Cardiac muscle cell (in vitro differentiated cells and primary cell): ENCODE measurements around the gene UBE2S. TPM values are rescaled to one million over a fixed set of nuclear protein-coding genes. Genes with fewer than 3 reads are reported as not detected.

ENCODE experiments used
- DNase-seq, 2 donors: peaks; one replicate each; pipeline versions ENCODE4 v3.0.0 to v3.0.0-alpha.2; 2010 to 2017; ENCODE audit warnings: low read depth in 1 of 2, low spot score in 1 of 2
- H3K27ac ChIP-seq: fragments of 200-600 bp; sonication (generic); 2 replicates; pipeline ENCODE4 v1.5.1; 2016
- H3K27me3 ChIP-seq: fragments of 200-600 bp; sonication (generic); 2 replicates; pipeline ENCODE4 v1.6.0; 2016; ENCODE audit warnings: control low read depth
- H3K36me3 ChIP-seq: fragments of 200-600 bp; sonication (generic); 2 replicates; pipeline ENCODE4 v1.5.1; 2016; ENCODE audit warnings: control low read depth
- H3K4me1 ChIP-seq: fragments of 200-600 bp; sonication (generic); 2 replicates; pipeline ENCODE4 v1.8.1; 2017; ENCODE audit warnings: low read depth, mild to moderate bottlenecking, mixed run types
- H3K4me3 ChIP-seq: fragments of 200-600 bp; sonication (generic); 2 replicates; pipeline ENCODE4 v1.5.1; 2016; ENCODE audit warnings: mild to moderate bottlenecking
- H3K9me3 ChIP-seq: fragments of 200-600 bp; sonication (generic); 2 replicates; pipeline ENCODE4 v1.5.1; 2017; ENCODE audit warnings: low read depth, mild to moderate bottlenecking, control low read depth
- polyA plus RNA-seq: library from polyadenylated mRNA; unstranded; fragments of >200 nt; fragmentation: Nextera tagmentation; extraction: Ambion mirVana; gene quantifications from 2 replicates; pipeline ENCODE4 v1.2.1, GENCODE V29; 2016
- total RNA-seq: library from RNA; depleted of rRNA; stranded (reverse); fragments of >200 nt; gene quantifications from 2 replicates; pipeline ENCODE4 v1.2.3, GENCODE V29; 2016
- TF ChIP-seq, protein P1 (sequence below): IDR thresholded peaks from 2 replicates; pipeline ENCODE4 v1.5.1; 2012; ENCODE audit warnings: low read depth, mild to moderate bottlenecking, low read length

The UBE2S gene
- total and polyA plus RNA-seq, 2 experiments from 2014 or later, result 164 to 244 TPM

DNA sequence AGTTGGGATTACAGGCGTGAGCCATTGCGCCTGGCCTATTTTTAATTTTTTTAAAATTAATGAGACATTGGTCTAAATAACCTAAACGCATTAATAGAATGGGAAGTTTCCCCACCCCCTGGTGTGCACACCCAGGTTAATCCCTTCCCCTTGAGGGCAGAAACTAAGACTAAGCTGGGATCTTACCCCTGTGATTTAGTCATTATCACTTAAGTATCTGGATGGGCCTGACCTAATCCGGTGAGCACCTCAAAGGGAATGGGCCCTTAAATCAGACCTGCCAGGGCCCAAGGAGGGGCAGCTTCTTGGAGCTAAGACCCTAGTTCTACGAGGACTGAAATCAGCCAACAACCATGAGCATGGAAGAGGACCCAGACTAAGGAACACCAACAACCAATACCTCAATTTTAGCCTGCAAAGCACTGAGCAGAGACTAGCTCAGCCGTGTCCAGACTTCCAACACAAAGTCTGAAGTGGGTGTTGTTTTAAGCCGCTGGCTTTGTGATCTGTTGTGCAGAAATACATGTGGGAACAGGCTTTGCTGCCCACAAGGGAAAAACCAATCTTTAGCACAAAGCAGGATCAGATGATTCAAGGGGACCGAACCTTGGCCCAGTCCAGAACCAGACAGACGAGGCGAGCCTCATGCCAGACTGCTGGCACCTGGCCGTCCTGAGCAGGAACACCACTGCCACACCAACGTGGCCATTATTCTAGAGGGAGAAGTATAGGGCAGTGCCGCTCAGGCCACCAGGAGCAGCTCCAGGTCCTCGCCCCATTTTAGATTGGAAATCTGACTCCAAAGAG, 7.1 kb downstream of the UBE2S start:
- H3K4me3 ChIP-seq, result no peak overlapping the region
- no peaks in the 10 kb centered on the region for H3K9me3 ChIP-seq
- H3K27me3 ChIP-seq, result no peaks in the 10 kb centered on the region
- TF ChIP-seq, protein P1, sequence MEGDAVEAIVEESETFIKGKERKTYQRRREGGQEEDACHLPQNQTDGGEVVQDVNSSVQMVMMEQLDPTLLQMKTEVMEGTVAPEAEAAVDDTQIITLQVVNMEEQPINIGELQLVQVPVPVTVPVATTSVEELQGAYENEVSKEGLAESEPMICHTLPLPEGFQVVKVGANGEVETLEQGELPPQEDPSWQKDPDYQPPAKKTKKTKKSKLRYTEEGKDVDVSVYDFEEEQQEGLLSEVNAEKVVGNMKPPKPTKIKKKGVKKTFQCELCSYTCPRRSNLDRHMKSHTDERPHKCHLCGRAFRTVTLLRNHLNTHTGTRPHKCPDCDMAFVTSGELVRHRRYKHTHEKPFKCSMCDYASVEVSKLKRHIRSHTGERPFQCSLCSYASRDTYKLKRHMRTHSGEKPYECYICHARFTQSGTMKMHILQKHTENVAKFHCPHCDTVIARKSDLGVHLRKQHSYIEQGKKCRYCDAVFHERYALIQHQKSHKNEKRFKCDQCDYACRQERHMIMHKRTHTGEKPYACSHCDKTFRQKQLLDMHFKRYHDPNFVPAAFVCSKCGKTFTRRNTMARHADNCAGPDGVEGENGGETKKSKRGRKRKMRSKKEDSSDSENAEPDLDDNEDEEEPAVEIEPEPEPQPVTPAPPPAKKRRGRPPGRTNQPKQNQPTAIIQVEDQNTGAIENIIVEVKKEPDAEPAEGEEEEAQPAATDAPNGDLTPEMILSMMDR, result no peak
- H3K27ac ChIP-seq, result peak overlapping the region; percentile 7
- H3K4me1 ChIP-seq, result no peaks in the 10 kb centered on the region
- DNase-seq, result no peak
- peaks cover 32% of the 10 kb centered on the region for H3K36me3 ChIP-seq

DNA sequence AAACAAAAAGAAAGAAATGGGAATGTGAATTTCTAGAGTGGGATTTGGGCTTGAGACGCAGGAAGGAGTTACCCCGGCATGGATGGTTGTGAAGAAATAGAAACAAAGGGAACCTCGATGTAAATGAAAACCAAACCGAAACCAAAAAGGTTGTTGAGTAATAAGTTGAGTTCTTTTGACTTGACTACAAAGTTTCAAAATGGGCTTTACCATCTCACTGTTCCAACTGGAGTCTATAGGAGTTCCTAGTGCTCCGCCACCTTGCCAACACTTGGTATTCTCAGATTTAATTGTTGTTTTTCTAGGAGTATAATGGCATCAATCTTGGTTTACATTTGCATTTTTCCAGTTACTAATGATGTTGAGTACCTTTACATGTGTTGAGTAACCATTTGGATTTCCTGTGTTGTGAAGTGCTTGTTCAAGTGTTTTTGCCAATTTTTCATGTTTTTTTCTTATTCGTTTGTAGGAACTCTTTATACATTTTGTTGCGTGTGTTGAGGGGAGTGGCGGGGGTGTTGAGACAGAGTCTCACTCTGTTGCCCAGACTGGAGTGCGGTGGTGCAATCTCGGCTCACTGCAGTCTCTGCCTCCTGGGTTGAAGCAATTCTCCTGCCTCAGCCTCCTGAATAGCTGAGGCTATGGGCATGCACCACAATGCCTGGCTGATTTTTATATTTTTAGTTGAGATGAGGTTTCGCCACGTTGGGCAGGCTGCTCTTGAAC, 9.2 kb downstream of the UBE2S start:
- Histone ChIP-seq H3K9me3 (no peaks in the 10 kb centered on the region), H3K27ac (no peak overlapping the region), H3K4me3 (no peak overlapping the region), H3K4me1 (no peaks in the 10 kb centered on the region), H3K27me3 (no peaks in the 10 kb centered on the region), H3K36me3 (peaks cover 25% of the 10 kb centered on the region)
- DNase-seq, result no peak
- TF ChIP-seq, protein P1, result no peak

DNA sequence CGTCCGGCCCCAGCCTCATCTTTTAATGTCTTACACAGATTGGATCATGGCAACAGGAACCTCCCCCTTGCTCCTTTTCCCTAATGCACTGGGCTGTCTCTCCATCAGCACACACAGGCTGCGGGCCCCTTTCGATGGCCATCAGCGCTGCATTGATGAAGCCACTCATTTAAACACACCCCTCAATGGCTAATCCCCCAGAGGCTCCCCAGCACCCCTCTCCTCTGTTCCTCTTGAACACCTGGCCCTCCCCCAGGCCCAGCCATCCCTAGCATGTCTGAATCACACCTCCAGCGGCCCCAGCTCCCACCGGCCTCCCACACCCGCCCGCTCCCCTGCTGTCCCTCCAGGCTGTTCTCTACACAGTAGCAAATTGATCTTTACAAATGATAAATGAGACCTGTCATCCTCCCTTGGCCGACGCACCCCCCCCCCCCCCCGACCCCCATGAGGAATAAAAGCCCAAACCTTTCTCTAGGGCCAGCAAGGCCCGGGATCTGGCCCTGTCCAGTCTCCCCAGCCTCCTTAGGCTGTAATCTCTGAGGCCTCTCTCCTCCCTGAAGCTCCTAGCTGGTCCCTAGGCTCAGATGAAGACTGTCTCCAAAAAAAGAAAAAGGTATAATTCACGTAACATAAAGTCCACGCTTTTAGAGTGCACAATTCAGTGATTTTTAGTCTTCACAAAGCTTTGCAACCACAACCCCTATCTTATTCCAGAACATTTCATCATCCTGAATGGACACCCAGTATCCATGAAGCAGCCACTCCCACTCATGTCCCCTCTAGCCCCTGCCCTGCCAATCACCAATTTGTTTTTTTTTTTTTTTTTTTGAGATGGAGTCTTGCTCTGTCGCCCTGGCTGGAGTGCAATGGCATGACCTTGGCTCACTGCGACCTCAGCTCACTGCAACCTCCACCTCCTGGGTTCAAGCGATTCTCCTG, 14.5 kb downstream of the UBE2S start:
- Histone ChIP-seq H3K4me3 (no peak overlapping the region), H3K36me3 (peaks cover 18% of the 10 kb centered on the region), H3K9me3 (no peaks in the 10 kb centered on the region), H3K27ac (no peak overlapping the region), H3K27me3 (no peaks in the 10 kb centered on the region), H3K4me1 (no peaks in the 10 kb centered on the region)
- DNase-seq, result peak in 1 of 2 donors; percentile 31
- TF ChIP-seq, protein P1, result no peak

DNA sequence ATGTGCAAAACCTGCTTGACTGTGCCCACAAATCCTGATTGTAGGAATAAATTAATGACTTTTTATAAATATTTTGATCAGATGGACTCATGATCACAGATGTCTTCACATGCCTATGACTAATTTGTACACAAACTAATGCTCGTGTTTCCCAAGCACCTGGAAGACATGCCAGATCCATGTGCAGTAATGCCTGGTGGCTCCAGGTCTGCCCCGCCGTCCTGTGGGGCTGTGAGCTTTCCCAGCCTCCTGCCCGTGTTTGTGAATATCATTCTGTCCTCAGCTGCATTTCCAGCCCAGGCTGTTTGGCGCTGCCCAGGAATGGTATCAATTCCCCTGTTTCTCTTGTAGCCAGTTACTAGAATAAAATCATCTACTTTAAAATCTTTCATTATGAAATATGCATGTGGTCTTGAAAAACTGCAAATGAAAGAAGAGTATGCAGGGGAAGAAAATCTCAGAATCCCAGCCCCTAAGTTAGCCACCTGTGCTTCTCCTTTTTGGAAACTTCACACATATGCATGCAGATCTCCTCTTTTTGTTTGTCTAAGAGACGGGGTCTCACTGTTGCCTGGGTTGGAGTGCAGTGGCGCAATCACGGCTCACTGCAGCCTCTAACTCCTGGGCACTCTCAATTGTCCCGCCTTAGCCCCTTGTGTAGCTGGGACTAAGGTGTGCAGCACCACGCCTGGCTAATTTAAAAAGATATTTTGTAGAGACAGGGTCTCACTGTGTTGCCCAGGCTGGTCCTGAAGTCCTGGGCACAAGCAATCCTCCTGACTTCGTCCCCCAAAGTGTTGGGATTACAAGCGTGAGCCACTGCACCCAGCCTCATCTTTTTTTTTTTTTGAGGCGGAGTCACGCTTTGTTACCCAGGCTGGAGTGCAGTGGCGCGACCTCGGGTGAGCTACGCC, 15.6 kb downstream of the UBE2S start:
- Histone ChIP-seq H3K4me1 (peaks cover 5% of the 10 kb centered on the region), H3K27me3 (no peaks in the 10 kb centered on the region), H3K27ac (no peak overlapping the region)

More for the DNA sequence above, 15.6 kb downstream of the UBE2S start:
- no peak overlapping the region for H3K4me3 ChIP-seq
- DNase-seq, result no peak
- peaks cover 26% of the 10 kb centered on the region for H3K36me3 ChIP-seq
- TF ChIP-seq, protein P1, result no peak
- H3K9me3 ChIP-seq, result no peaks in the 10 kb centered on the region
